ENCODE results near the gene DGUOK.
"Not testable (repeated sequence)": the region's sequence is repeated elsewhere in the genome, so short reads cannot be mapped to it uniquely, and the experiment has no call there.

DGUOK gene

GRCh38 chr2:73901143-73901542 lies 25.5 kb upstream of the DGUOK start:
- no peak for DNase-seq (ENCODE audit: low spot score)

- DNase-seq (ENCODE audit: low spot score), result no peak
Observed at GRCh38 chr2:73902284-73902683, 24.4 kb upstream of the DGUOK start.

GRCh38 chr2:73903313-73903712 lies 23.4 kb upstream of the DGUOK start:
- no peak for DNase-seq (ENCODE audit: low spot score)

DNA sequence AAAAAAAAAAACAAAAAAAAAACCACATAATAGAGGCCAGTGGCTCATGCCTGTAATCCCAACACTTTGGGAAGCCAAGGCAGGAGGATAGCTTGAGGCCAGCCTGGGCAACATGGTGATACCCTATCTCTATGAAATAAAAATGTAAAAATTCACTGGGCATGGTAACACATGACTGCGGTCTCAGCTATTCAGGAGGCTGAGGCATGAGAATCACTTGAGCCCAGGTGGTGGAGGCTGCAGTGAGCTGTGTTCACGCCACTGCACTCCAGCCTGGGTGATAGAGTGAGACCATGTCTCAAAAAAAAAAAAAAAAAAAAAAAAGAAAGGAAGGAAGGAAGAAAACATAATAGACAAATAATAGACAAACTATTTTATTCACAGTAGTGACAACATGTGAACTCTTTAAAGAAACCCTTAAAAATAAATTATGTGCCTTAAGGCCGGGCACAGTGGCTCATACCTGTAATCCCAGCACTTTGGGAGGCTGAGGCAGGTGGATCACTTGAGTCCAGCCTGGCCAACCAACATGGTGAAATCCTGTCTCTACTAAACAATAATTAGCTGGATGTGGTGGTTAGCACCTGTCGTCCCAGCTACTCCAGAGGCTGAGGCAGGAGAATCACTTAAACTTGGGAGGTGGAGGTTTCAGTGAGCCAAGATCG lies 22.6 kb upstream of the DGUOK start:
- DNase-seq (ENCODE audit: low spot score), result not testable (repeated sequence)

DNA sequence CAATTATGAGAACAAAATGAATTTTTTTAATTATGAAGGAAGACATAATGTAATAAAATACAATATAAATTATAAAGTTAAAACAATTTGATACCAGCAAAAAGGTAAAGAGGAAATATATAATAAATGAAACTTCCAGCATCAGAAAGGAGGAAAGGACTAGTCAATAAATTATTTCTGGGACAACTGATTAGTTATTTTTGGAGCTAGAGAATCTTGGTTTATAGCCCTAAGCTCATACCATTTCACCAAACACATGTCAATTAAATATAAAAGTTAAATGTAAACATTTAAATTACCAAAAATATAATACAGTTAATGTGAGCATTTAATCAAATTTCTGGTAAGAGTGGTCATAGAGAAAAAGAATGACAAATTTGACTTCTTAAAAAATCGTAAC lies 21.7 kb upstream of the DGUOK start:
- DNase-seq (ENCODE audit: low spot score), result no peak

- no peak for DNase-seq (ENCODE audit: low spot score)
Observed at GRCh38 chr2:73906847-73907505, 19.7 kb upstream of the DGUOK start.

- DNase-seq (ENCODE audit: low spot score), result peak; percentile 47
Observed at GRCh38 chr2:73907840-73908452, 18.7 kb upstream of the DGUOK start.

GRCh38 chr2:73908689-73909652 lies 17.7 kb upstream of the DGUOK start:
- DNase-seq (ENCODE audit: low spot score), result no peak

GRCh38 chr2:73910873-73911547 lies 15.7 kb upstream of the DGUOK start:
- no peak for DNase-seq (ENCODE audit: low spot score)

DNA sequence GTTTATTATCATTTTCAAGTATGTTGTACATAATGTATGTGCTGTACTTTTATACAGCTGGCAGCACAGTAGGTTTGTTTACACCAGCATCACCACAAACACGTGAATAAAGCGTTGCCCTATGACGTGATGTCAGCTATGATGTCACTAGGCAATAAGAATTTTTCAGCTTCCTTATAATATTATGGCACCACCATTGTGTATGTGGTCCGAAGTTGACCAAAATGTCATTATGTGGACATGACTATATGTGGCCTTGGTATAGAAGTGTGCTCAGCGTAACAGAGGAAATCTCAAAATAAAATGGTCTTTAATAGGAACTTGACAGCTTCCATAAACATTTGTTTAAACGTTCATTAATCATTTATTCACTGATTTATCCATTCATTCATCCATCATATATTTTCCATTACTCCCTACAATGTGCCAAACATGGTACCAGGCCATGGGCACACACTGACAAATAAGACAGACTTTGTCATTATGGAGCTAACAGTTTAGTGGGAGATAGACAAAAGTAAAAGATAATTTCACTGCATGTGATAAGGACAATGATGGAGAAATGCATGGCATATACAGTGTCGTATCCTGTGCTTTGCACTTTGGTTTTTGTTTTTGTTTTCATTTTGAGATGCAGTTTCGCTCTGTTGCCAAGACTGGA lies 15.0 kb upstream of the DGUOK start:
- DNase-seq (ENCODE audit: low spot score), result no peak

DNA sequence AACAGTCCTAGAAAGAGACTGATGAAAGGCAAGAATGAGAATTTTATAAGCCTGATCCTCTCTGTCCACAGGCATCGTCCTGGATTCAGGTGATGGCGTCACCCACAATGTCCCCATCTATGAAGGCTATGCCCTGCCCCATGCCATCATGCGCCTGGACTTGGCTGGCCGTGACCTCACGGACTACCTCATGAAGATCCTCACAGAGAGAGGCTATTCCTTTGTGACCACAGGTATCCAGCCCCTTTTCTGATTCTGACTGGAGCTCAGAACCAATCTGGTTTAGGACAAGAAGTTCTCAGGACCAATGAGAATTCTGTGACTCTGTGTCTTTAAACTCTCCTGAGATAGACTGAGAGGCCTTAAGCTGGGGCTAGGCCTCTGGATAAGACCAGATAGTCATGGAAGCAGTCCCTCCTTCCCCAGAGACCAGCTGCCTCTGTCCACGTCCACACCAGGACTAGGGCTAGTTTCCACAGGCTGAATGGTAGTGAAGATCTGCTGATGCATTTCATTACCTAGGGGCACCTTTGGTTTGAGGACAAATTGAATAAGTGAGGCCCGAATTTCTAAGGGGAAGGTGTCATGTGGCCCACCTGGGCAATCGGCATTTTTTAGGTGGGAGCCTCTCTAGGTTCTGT lies 13.1 kb upstream of the DGUOK start:
- DNase-seq (ENCODE audit: low spot score), result no peak

- DNase-seq (ENCODE audit: low spot score), result no peak
Observed at GRCh38 chr2:73914667-73915066, 12.0 kb upstream of the DGUOK start.

DNA sequence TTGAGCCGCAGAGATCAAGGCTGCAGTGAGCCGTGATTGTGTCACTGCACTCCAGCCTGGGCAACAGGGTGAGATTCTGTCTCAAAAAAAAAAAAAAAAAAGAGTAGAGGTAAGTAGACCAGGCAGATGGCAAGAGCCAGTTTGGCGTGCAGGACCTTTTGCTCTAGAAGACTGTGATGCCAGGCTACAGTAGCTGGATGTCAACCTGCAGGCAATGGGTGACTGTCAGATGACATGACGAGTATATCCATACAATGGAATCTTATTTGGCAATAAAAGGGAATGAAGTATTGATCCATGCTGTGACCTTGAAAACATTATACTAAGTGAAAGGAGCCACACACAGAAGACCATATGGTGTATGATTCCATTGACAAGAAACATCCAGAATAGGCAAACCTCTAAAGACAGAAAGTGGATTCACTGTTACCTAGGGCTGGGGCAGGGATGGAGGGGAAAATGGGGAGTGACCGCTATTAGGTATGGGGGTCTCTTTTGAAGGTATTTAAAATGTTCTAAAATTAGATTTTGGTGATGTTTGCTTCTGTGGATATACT lies 11.2 kb upstream of the DGUOK start:
- no peak for DNase-seq (ENCODE audit: low spot score)

- DNase-seq (ENCODE audit: low spot score), result no peak
Observed at GRCh38 chr2:73916666-73917065, 10.0 kb upstream of the DGUOK start.

DNA sequence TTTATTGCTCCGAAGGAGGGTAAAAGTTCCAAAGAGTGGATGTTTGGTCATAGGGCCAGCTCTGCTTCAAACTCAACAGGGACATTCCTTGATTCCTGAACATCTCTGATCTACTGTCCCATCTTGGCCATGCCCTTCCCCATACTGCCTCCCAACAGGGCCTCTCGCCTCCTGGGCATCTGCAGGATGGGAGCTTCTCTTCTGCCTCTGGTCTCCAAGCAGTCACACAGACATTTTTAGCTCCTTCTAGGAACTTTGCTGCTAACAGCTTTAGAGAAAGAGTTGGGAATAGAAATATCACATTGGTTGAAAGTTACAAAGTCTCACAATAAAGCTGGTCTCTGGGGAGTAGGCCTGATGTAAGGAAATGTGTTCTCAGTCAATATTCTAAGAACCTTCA lies 9.4 kb upstream of the DGUOK start:
- DNase-seq (ENCODE audit: low spot score), result no peak

GRCh38 chr2:73917696-73918207 lies 8.9 kb upstream of the DGUOK start:
- no peak for DNase-seq (ENCODE audit: low spot score)

GRCh38 chr2:73918856-73919255 lies 7.8 kb upstream of the DGUOK start:
- DNase-seq (ENCODE audit: low spot score), result no peak

DNA sequence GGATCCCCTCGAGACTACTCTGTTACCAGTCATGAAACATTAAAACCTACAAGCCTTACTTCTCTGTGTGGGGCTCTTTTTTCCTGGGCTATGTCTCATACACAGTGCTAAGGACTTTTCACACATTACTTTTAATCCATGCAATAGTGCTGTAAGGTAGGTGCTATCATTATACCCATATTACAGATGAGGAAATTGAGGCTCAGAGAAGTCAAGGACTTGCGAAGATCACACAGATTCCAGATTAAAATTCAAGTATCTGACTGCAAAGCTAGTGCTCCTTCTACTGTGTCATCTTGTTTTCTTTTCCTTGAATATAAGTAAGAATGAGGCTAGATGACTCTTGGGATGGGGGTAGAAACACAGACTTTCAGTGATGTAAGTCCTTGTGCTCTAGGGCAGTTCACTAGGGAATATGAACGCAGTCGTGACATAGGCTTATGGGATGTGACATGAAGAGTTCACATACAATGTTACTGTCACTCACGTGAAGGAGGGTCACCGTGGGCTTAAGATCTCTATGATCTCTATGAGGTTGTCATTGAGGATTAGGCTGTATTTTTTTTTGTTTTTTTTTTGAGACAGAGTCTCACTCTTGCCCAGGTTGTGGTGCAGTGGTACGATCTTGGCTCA lies 7.0 kb upstream of the DGUOK start:
- no peak for DNase-seq (ENCODE audit: low spot score)

Data from CD4-positive, alpha-beta T cell treated with Interleukin-6 at 100 ng/mL for 8 hours (primary cell).